A549 treated with ZK216348 at 1 μM for 4 hours (cell line): ENCODE data around the gene SYNDIG1. TPM values are rescaled to one million over a fixed set of nuclear protein-coding genes. Genes with fewer than 3 reads are reported as not detected.

ENCODE experiments used
- total RNA-seq: library from RNA; stranded (reverse); fragments of 200-300 nt; extraction: Qiagen RNA extraction; gene quantifications from 5 replicates; pipeline ENCODE4 v1.2.3, GENCODE V29; 2022; ENCODE audit warnings: low read depth

Gene SYNDIG1
- 0.91 to 2.6 TPM (median 1.9 TPM) in 5 replicates for total RNA-seq

DNA sequence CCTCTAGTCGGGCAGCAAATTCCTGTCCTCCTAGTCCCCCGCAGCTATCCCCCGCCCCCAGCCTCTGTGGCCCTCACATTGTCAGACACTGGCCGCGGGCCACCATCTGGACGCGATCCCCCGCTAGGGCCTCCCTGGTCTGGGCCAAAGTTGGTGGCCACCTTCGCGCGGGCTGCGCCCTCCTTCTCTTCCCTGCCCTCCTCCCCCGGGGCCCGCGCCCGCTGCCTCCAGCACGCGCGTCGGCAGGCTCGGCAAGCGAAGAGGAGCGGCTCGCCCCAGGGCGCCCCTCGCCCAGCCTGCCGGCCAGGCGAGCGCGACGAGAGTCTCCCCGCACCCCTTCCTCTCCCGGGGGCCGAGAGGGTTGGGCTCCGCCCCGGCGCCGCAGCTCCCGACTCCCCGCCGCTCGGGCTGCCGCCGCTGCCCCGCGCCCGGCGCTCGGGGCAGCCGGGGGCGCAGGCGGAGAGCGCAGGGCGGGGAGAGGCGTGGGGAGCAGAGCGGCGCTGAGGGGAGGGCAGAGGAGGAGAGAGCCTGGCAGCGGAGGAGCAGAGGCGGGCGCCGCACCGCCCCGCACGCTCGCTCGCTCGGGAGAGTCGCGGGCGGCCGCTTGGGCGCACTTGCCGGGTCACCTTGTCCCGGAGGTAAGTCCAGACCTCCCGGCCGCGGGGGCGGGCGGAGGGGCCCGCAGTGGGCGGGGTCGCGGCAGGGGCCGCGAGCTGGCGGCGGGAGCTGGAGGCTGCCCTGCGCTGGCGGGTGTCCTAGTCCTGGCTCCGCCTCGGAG lies at the start of gene SYNDIG1:
Gene SYNDIG1 (plus strand): TSS at position 514 of the 778 bp plus-strand sequence. CDS start 73,469 bp downstream, outside the sequence.

